Skeletal muscle satellite cell (primary cell): ENCODE measurements around the gene PPFIBP2.
A peak's percentile ranks its signal among the peaks of the same experiment; 100 is the strongest.

ENCODE experiments used
- H3K27me3 ChIP-seq: 2 replicates; pipeline ENCODE4 v1.7.0; 2013; ENCODE audit warnings: low read length; ENCODE audit not compliant: control insufficient read depth, insufficient read depth
- H3K36me3 ChIP-seq: 2 replicates; pipeline ENCODE4 v1.7.0; 2013; ENCODE audit warnings: mild to moderate bottlenecking, control low read depth, low read length; ENCODE audit not compliant: insufficient read depth
- H3K4me1 ChIP-seq: 2 replicates; pipeline ENCODE4 v1.7.0; 2013; ENCODE audit warnings: low read length; ENCODE audit not compliant: control insufficient read depth, insufficient read depth
- H3K4me2 ChIP-seq: 2 replicates; pipeline ENCODE4 v1.7.0; 2013; ENCODE audit warnings: mild to moderate bottlenecking, low read length
- H3K4me3 ChIP-seq: 2 replicates; pipeline ENCODE4 v1.7.0; 2013; ENCODE audit warnings: low read length
- H3K9ac ChIP-seq: 2 replicates; pipeline ENCODE4 v1.7.0; 2013; ENCODE audit warnings: mild to moderate bottlenecking, low read depth, low read length, moderate library complexity
- H3K9me3 ChIP-seq: replicated peaks from 2 replicates; pipeline ENCODE4 v1.7.0; 2013; ENCODE audit warnings: mild to moderate bottlenecking, control low read depth, low read length

Gene PPFIBP2

GRCh38 chr11:7665473-7666291 is 151.9 kb downstream of the PPFIBP2 start:
- Histone ChIP-seq H3K4me1 (no peaks in the 10 kb centered on the region), H3K9me3 (no peaks in the 10 kb centered on the region), H3K36me3 (no peaks in the 10 kb centered on the region), H3K4me3 (no peak overlapping the region), H3K9ac (no peak overlapping the region), H3K4me2 (no peak overlapping the region), H3K27me3 (no peaks in the 10 kb centered on the region)

GRCh38 chr11:7666292-7666866 is 152.6 kb downstream of the PPFIBP2 start:
- Histone ChIP-seq H3K9ac (no peak overlapping the region), H3K4me3 (no peak overlapping the region), H3K9me3 (no peaks in the 10 kb centered on the region), H3K36me3 (no peaks in the 10 kb centered on the region), H3K27me3 (no peaks in the 10 kb centered on the region), H3K4me2 (no peak overlapping the region), H3K4me1 (no peaks in the 10 kb centered on the region)

- Histone ChIP-seq H3K9ac (no peak overlapping the region), H3K4me1 (no peaks in the 10 kb centered on the region), H3K4me3 (no peak overlapping the region), H3K4me2 (no peak overlapping the region), H3K36me3 (no peaks in the 10 kb centered on the region), H3K27me3 (peaks cover 4% of the 10 kb centered on the region), H3K9me3 (no peaks in the 10 kb centered on the region)
These were observed 153.7 kb downstream of the PPFIBP2 start for GRCh38 chr11:7667460-7667859.

- peaks cover 12% of the 10 kb centered on the region for H3K27me3 ChIP-seq
- no peak overlapping the region for H3K4me3 ChIP-seq
- H3K4me1 ChIP-seq = peaks cover 6% of the 10 kb centered on the region
- no peak overlapping the region for H3K4me2 ChIP-seq
- no peaks in the 10 kb centered on the region for H3K9me3 ChIP-seq
- H3K36me3 ChIP-seq = no peaks in the 10 kb centered on the region
- H3K9ac ChIP-seq = no peak overlapping the region
These were observed 154.7 kb downstream of the PPFIBP2 start for GRCh38 chr11:7668464-7668863.

- Histone ChIP-seq H3K9ac (no peak overlapping the region), H3K27me3 (peaks cover 16% of the 10 kb centered on the region), H3K4me2 (no peak overlapping the region), H3K9me3 (no peaks in the 10 kb centered on the region), H3K4me3 (no peak overlapping the region), H3K36me3 (no peaks in the 10 kb centered on the region), H3K4me1 (peaks cover 6% of the 10 kb centered on the region)
These were observed 155.1 kb downstream of the PPFIBP2 start for GRCh38 chr11:7668911-7669310.

- Histone ChIP-seq H3K27me3 (peaks cover 34% of the 10 kb centered on the region), H3K9ac (no peak overlapping the region), H3K36me3 (no peaks in the 10 kb centered on the region), H3K9me3 (no peaks in the 10 kb centered on the region), H3K4me3 (no peak overlapping the region), H3K4me1 (peaks cover 6% of the 10 kb centered on the region), H3K4me2 (no peak overlapping the region)
These were observed 156.8 kb downstream of the PPFIBP2 start for GRCh38 chr11:7670641-7671040.

- Histone ChIP-seq H3K27me3 (peaks cover 38% of the 10 kb centered on the region), H3K9ac (no peak overlapping the region), H3K9me3 (no peaks in the 10 kb centered on the region), H3K36me3 (no peaks in the 10 kb centered on the region), H3K4me2 (no peak overlapping the region), H3K4me3 (no peak overlapping the region), H3K4me1 (peaks cover 6% of the 10 kb centered on the region)
These were observed 157.8 kb downstream of the PPFIBP2 start for GRCh38 chr11:7671347-7672215.

- H3K9ac ChIP-seq = no peak overlapping the region
- H3K27me3 ChIP-seq = peaks cover 40% of the 10 kb centered on the region
- H3K36me3 ChIP-seq = no peaks in the 10 kb centered on the region
- H3K9me3 ChIP-seq = no peaks in the 10 kb centered on the region
- peak overlapping the region; percentile 64 for H3K4me3 ChIP-seq
- H3K4me2 ChIP-seq = peak overlapping the region; percentile 80
- H3K4me1 ChIP-seq = peaks cover 6% of the 10 kb centered on the region
These were observed 158.6 kb downstream of the PPFIBP2 start for GRCh38 chr11:7672276-7672959.

GRCh38 chr11:7672960-7673723 is 159.3 kb downstream of the PPFIBP2 start, which contains the start of gene CYB5R2:
Gene CYB5R2 (minus strand): TSS chr11:7673500. CDS start chr11:7672825, 675 bp downstream.
- H3K36me3 ChIP-seq = no peaks in the 10 kb centered on the region
- H3K4me3 ChIP-seq = peak within 1 kb of the TSS; percentile 64
- H3K9ac ChIP-seq = peak within 1 kb of the TSS; percentile 48
- no peaks in the 10 kb centered on the region for H3K9me3 ChIP-seq
- H3K27me3 ChIP-seq = peaks cover 46% of the 10 kb centered on the region
- peaks cover 6% of the 10 kb centered on the region for H3K4me1 ChIP-seq
- peak within 1 kb of the TSS; percentile 80 for H3K4me2 ChIP-seq

GRCh38 chr11:7673724-7674434 is 160.1 kb downstream of the PPFIBP2 start:
- H3K9ac ChIP-seq = no peak overlapping the region
- peaks cover 6% of the 10 kb centered on the region for H3K4me1 ChIP-seq
- H3K4me2 ChIP-seq = peak overlapping the region; percentile 80
- peaks cover 46% of the 10 kb centered on the region for H3K27me3 ChIP-seq
- peak overlapping the region; percentile 64 for H3K4me3 ChIP-seq
- H3K9me3 ChIP-seq = no peaks in the 10 kb centered on the region
- no peaks in the 10 kb centered on the region for H3K36me3 ChIP-seq
